Measurements from ENCODE around the gene MIF. TPM values are rescaled to one million over a fixed set of nuclear protein-coding genes. Genes with fewer than 3 reads are reported as not detected.
"Not testable (repeated sequence)": the region's sequence is repeated elsewhere in the genome, so short reads cannot be mapped to it uniquely, and the experiment has no call there.

The MIF gene
- total and polyA plus RNA-seq, 2 donors, result 363 to 400 TPM

DNA sequence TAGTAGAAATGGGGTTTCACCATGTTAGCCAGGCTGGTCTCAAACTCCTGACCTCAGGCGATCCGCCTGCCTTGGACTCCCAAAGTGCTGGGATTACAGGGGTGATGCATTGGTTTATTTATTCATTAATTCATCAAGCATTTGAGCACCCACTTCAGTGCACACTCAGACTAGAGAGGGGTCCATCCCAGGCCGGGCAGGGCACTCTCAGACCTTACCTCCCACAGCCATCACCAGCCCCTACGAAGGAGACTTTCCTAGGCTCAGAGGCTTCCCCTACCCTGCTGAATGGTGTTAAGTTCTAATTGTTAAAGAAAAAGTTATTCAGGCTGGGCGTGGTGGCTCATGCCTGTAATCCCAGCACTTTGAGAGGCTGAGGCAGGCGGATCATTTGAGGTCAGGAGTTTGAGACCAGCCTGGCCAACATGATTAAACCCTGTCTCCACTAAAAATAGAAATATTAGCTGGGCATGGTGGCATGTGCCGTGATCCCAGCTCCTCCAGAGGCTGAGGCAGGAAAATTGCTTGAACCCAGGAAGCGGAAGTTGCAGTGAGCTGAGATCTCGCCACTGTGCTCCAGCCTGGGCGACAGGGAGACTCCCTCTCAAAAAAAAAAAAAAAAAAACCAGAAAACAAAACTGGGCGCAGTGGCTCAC lies 29.6 kb upstream of the MIF start:
- H3K36me3 ChIP-seq (ENCODE audit: control insufficient read depth in 2 of 2, insufficient read depth in 2 of 2, low read length in 1 of 2); H3K27ac ChIP-seq (ENCODE audit: low read depth in 1 of 2, low read length in 1 of 2); H3K27me3 ChIP-seq (ENCODE audit: control insufficient read depth in 2 of 2, insufficient read depth in 1 of 2, low read length in 1 of 2); DNase-seq (ENCODE audit: low read depth in 6 of 9, low spot score in 9 of 9); H3K4me1 ChIP-seq (ENCODE audit: control insufficient read depth in 2 of 2, insufficient read depth in 2 of 2, low read length in 2 of 2); H3K9me3 ChIP-seq (ENCODE audit: control insufficient read depth in 2 of 2, insufficient read depth in 1 of 2, low read length in 1 of 2); H3K4me3 ChIP-seq (ENCODE audit: low read length in 2 of 2): not testable (repeated sequence)
- 71% methylated on average over 11 of the region's 11 CpGs for WGBS

DNA sequence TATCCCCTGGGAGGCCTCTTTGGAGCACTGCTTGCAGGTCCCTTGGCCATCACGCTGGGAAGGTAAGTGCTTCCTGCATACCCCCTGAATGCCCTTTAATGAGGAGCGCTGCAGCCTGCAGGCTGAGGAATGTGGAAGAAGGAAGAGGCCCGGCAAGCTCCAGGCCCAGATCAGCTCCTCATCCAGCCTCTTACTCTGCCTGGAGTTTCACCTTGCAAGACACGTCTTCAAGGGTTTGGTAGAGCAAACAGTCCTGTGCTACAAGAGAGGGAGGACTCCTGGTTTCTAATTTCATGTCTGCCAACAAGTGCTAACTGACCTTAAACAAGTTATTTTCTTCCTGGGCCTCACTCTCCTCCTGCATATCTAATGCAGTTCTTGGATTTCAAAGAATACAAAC lies 25.6 kb upstream of the MIF start:
- H3K4me1 ChIP-seq (ENCODE audit: control insufficient read depth in 2 of 2, insufficient read depth in 2 of 2, low read length in 2 of 2), result no peaks in the 10 kb centered on the region
- H3K27ac ChIP-seq (ENCODE audit: low read depth in 1 of 2, low read length in 1 of 2), result no peak overlapping the region
- no peaks in the 10 kb centered on the region for H3K27me3 ChIP-seq (ENCODE audit: control insufficient read depth in 2 of 2, insufficient read depth in 1 of 2, low read length in 1 of 2)
- H3K4me3 ChIP-seq (ENCODE audit: low read length in 2 of 2), result no peak overlapping the region
- WGBS, result 94% methylated on average over 4 of the region's 4 CpGs
- no peak for DNase-seq (ENCODE audit: low read depth in 6 of 9, low spot score in 9 of 9)
- H3K9me3 ChIP-seq (ENCODE audit: control insufficient read depth in 2 of 2, insufficient read depth in 1 of 2, low read length in 1 of 2), result no peaks in the 10 kb centered on the region
- H3K36me3 ChIP-seq (ENCODE audit: control insufficient read depth in 2 of 2, insufficient read depth in 2 of 2, low read length in 1 of 2), result peaks cover 0 to 4% of the 10 kb centered on the region in 2 donors

DNA sequence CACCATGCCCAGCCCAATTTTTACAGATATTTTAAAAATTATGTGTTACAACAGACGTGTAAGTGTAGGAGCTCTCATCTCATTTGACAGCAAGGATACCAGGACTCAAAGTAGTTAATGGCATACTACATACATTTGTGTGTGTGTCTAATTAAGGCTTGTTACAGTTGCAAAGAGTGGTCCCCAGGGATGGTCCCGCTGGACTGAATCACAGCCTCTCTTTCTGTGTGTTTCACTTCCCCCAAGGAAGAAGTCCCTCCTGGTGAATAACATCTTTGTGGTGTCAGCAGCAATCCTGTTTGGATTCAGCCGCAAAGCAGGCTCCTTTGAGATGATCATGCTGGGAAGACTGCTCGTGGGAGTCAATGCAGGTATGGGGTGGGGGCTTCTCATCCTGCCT lies 19.3 kb upstream of the MIF start:
- no peaks in the 10 kb centered on the region for H3K27me3 ChIP-seq (ENCODE audit: control insufficient read depth in 2 of 2, insufficient read depth in 1 of 2, low read length in 1 of 2)
- 97% methylated on average over 4 of the region's 4 CpGs for WGBS

DNA sequence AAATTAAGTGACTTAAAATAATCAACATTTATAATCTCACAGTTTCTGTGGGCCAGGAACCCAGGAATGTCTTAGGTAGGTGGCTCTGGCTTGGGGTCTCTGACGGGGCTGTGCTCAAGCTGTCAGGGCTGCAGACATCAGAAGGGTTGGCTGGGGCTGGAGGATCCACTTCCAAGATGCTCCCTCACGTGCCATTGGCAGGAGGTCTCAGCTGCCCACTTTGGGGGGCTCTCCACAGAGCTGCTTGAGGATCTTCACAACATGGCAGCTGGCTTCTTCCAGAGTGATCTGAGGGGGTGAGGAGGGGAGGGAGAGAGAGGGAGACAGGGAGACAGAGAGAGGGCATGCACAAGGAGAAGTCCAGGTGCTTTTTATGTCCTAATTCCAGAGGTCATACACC lies 18.4 kb upstream of the MIF start:
- H3K36me3 ChIP-seq (ENCODE audit: control insufficient read depth in 2 of 2, insufficient read depth in 2 of 2, low read length in 1 of 2), result no peaks in the 10 kb centered on the region
- H3K4me1 ChIP-seq (ENCODE audit: control insufficient read depth in 2 of 2, insufficient read depth in 2 of 2, low read length in 2 of 2), result no peaks in the 10 kb centered on the region
- H3K9me3 ChIP-seq (ENCODE audit: control insufficient read depth in 2 of 2, insufficient read depth in 1 of 2, low read length in 1 of 2), result no peaks in the 10 kb centered on the region
- WGBS, result 98% methylated on average over 2 of the region's 2 CpGs
- H3K4me3 ChIP-seq (ENCODE audit: low read length in 2 of 2), result no peak overlapping the region
- no peaks in the 10 kb centered on the region for H3K27me3 ChIP-seq (ENCODE audit: control insufficient read depth in 2 of 2, insufficient read depth in 1 of 2, low read length in 1 of 2)
- DNase-seq (ENCODE audit: low read depth in 6 of 9, low spot score in 9 of 9), result no peak
- no peak overlapping the region for H3K27ac ChIP-seq (ENCODE audit: low read depth in 1 of 2, low read length in 1 of 2)

More for the DNA sequence above, 19.3 kb upstream of the MIF start:
- Histone ChIP-seq H3K36me3 (ENCODE audit: control insufficient read depth in 2 of 2, insufficient read depth in 2 of 2, low read length in 1 of 2) (peaks cover 0 to 4% of the 10 kb centered on the region in 2 donors), H3K4me1 (ENCODE audit: control insufficient read depth in 2 of 2, insufficient read depth in 2 of 2, low read length in 2 of 2) (no peaks in the 10 kb centered on the region), H3K4me3 (ENCODE audit: low read length in 2 of 2) (no peak overlapping the region), H3K9me3 (ENCODE audit: control insufficient read depth in 2 of 2, insufficient read depth in 1 of 2, low read length in 1 of 2) (no peaks in the 10 kb centered on the region), H3K27ac (ENCODE audit: low read depth in 1 of 2, low read length in 1 of 2) (no peak overlapping the region)
- DNase-seq (ENCODE audit: low read depth in 6 of 9, low spot score in 9 of 9), result no peak

DNA sequence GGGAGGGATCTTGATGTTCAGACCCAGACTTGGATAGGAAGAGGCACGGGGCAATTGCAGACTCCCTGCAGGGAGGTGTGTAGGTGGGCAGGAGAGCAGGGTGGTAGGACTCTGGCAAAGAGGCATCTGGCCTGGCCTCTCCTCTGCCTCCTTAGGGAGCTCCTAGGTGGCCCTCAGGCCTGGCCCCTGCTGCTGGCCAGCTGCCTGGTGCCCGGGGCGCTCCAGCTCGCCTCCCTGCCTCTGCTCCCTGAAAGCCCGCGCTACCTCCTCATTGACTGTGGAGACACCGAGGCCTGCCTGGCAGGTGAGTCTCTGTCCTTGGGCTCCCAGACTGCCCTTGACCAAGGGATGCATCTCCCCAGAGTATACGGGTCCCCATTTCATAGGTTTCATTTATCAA lies 16.6 kb upstream of the MIF start:
- Histone ChIP-seq H3K4me3 (ENCODE audit: low read length in 2 of 2) (no peak overlapping the region), H3K9me3 (ENCODE audit: control insufficient read depth in 2 of 2, insufficient read depth in 1 of 2, low read length in 1 of 2) (no peaks in the 10 kb centered on the region), H3K27me3 (ENCODE audit: control insufficient read depth in 2 of 2, insufficient read depth in 1 of 2, low read length in 1 of 2) (no peaks in the 10 kb centered on the region), H3K27ac (ENCODE audit: low read depth in 1 of 2, low read length in 1 of 2) (no peak overlapping the region), H3K4me1 (ENCODE audit: control insufficient read depth in 2 of 2, insufficient read depth in 2 of 2, low read length in 2 of 2) (no peaks in the 10 kb centered on the region), H3K36me3 (ENCODE audit: control insufficient read depth in 2 of 2, insufficient read depth in 2 of 2, low read length in 1 of 2) (no peaks in the 10 kb centered on the region)
- no peak for DNase-seq (ENCODE audit: low read depth in 6 of 9, low spot score in 9 of 9)
- 98% methylated on average over 8 of the region's 8 CpGs for WGBS

DNA sequence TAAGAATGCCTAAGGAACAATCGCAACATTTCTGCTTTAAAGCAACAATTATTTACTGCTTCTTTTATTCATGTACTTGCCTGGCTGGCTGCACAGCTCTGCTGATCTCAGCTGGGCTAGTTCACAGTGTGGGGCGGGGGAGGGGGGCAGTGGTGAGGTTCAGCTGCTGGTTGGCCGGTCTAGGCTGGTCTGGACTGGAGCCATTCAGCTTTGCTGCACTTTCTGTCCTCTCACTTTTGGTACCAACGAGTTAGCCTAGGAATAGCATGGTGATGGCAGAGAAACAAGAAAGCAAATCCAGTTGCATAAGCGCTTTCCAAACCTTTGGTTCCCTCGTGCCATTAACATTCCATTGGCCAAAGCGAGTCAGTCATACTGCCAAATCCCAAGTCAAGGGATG lies 16.0 kb upstream of the MIF start:
- no peaks in the 10 kb centered on the region for H3K36me3 ChIP-seq (ENCODE audit: control insufficient read depth in 2 of 2, insufficient read depth in 2 of 2, low read length in 1 of 2)
- no peaks in the 10 kb centered on the region for H3K27me3 ChIP-seq (ENCODE audit: control insufficient read depth in 2 of 2, insufficient read depth in 1 of 2, low read length in 1 of 2)
- H3K9me3 ChIP-seq (ENCODE audit: control insufficient read depth in 2 of 2, insufficient read depth in 1 of 2, low read length in 1 of 2), result no peaks in the 10 kb centered on the region
- H3K27ac ChIP-seq (ENCODE audit: low read depth in 1 of 2, low read length in 1 of 2), result no peak overlapping the region
- H3K4me3 ChIP-seq (ENCODE audit: low read length in 2 of 2), result no peak overlapping the region
- DNase-seq (ENCODE audit: low read depth in 6 of 9, low spot score in 9 of 9), result no peak
- no peaks in the 10 kb centered on the region for H3K4me1 ChIP-seq (ENCODE audit: control insufficient read depth in 2 of 2, insufficient read depth in 2 of 2, low read length in 2 of 2)
- 98% methylated on average over 7 of the region's 7 CpGs for WGBS

DNA sequence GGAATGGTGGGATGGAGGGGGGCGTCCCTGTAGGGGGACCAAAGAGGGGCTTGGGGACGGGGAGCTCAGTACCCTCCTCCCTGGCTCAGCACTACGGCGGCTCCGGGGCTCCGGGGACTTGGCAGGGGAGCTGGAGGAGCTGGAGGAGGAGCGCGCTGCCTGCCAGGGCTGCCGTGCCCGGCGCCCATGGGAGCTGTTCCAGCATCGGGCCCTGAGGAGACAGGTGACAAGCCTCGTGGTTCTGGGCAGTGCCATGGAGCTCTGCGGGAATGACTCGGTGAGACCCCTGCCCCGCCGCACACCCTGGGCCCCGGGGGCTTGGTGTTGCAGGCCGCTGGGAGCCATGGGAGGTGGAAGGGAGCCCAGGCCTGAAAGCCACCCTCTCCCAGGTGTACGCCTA lies 11.8 kb upstream of the MIF start:
- no peak overlapping the region for H3K4me3 ChIP-seq (ENCODE audit: low read length in 2 of 2)
- no peaks in the 10 kb centered on the region for H3K36me3 ChIP-seq (ENCODE audit: control insufficient read depth in 2 of 2, insufficient read depth in 2 of 2, low read length in 1 of 2)
- H3K4me1 ChIP-seq (ENCODE audit: control insufficient read depth in 2 of 2, insufficient read depth in 2 of 2, low read length in 2 of 2), result no peaks in the 10 kb centered on the region
- no peak for DNase-seq (ENCODE audit: low read depth in 6 of 9, low spot score in 9 of 9)
- H3K9me3 ChIP-seq (ENCODE audit: control insufficient read depth in 2 of 2, insufficient read depth in 1 of 2, low read length in 1 of 2), result no peaks in the 10 kb centered on the region
- 95% methylated on average over 20 of the region's 20 CpGs for WGBS
- no peaks in the 10 kb centered on the region for H3K27me3 ChIP-seq (ENCODE audit: control insufficient read depth in 2 of 2, insufficient read depth in 1 of 2, low read length in 1 of 2)
- H3K27ac ChIP-seq (ENCODE audit: low read depth in 1 of 2, low read length in 1 of 2), result no peak overlapping the region

DNA sequence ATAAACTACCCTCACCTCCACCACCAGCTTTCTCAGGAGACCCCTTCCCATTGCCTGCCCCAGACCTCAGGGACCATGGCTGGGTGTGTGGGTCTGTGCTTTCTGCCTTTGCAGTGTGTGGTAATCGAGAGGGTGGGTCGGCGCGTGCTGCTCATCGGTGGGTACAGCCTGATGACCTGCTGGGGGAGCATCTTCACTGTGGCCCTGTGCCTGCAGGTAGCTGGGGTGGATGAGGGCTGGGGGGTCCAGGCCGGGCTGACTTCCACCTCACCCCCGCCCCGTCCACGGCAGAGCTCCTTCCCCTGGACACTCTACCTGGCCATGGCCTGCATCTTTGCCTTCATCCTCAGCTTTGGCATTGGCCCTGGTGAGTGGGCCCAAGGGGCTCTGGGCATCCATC lies 10.5 kb upstream of the MIF start:
- DNase-seq (ENCODE audit: low read depth in 6 of 9, low spot score in 9 of 9), result no peak
- Histone ChIP-seq H3K27me3 (ENCODE audit: control insufficient read depth in 2 of 2, insufficient read depth in 1 of 2, low read length in 1 of 2) (no peaks in the 10 kb centered on the region), H3K4me1 (ENCODE audit: control insufficient read depth in 2 of 2, insufficient read depth in 2 of 2, low read length in 2 of 2) (no peaks in the 10 kb centered on the region), H3K36me3 (ENCODE audit: control insufficient read depth in 2 of 2, insufficient read depth in 2 of 2, low read length in 1 of 2) (no peaks in the 10 kb centered on the region), H3K27ac (ENCODE audit: low read depth in 1 of 2, low read length in 1 of 2) (no peak overlapping the region), H3K9me3 (ENCODE audit: control insufficient read depth in 2 of 2, insufficient read depth in 1 of 2, low read length in 1 of 2) (no peaks in the 10 kb centered on the region), H3K4me3 (ENCODE audit: low read length in 2 of 2) (no peak overlapping the region)
- 98% methylated on average over 9 of the region's 9 CpGs for WGBS

DNA sequence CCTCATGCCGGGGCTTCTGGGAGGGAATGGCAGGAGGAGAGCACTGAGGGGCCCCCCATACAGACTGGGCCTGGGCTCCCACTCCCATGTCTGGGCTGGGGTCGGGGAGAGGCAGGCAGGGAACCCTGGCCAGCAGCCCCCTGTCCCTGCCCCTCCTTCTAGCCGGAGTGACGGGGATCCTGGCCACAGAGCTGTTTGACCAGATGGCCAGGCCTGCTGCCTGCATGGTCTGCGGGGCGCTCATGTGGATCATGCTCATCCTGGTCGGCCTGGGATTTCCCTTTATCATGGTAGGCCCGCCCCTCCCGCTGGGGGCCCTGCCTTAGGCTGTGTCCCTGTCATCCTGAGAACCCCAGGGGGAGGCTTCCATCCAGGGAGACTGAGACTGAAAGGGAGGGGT lies 10.0 kb upstream of the MIF start:
- no peaks in the 10 kb centered on the region for H3K9me3 ChIP-seq (ENCODE audit: control insufficient read depth in 2 of 2, insufficient read depth in 1 of 2, low read length in 1 of 2)
- H3K4me1 ChIP-seq (ENCODE audit: control insufficient read depth in 2 of 2, insufficient read depth in 2 of 2, low read length in 2 of 2), result no peaks in the 10 kb centered on the region
- no peaks in the 10 kb centered on the region for H3K36me3 ChIP-seq (ENCODE audit: control insufficient read depth in 2 of 2, insufficient read depth in 2 of 2, low read length in 1 of 2)
- no peak overlapping the region for H3K4me3 ChIP-seq (ENCODE audit: low read length in 2 of 2)
- WGBS, result 99% methylated on average over 9 of the region's 9 CpGs
- H3K27ac ChIP-seq (ENCODE audit: low read depth in 1 of 2, low read length in 1 of 2), result no peak overlapping the region
- H3K27me3 ChIP-seq (ENCODE audit: control insufficient read depth in 2 of 2, insufficient read depth in 1 of 2, low read length in 1 of 2), result no peaks in the 10 kb centered on the region
- no peak for DNase-seq (ENCODE audit: low read depth in 6 of 9, low spot score in 9 of 9)

Measured in thymus (tissue), 11 donors.